Stimulated activated naive B cell treated with anti-CD40 and anti-IgM and Interleukin-4, amounts not matched to agents 10 μg/mL and 1 μg/mL and 100 μg/mL, for 72 hours (primary cell): Measurements from ENCODE around the gene GALNS.
"Not testable (repeated sequence)": the region's sequence is repeated elsewhere in the genome, so short reads cannot be mapped to it uniquely, and the experiment has no call there.

Experiments
- ATAC-seq, 2 donors: fragments of 150-1000 bp; cut with Tn5 transposase; replicated peaks; 2 replicates each; pipeline ENCODE4 v1.10.0; 2021; ENCODE audit warnings: moderate library complexity in 1 of 2
- DNase-seq: peaks from one replicate; pipeline ENCODE4 v3.0.0; 2021
- H3K27ac Mint-ChIP-seq: one replicate; pipeline ENCODE4 v1.8.0; 2022; ENCODE audit warnings: mild to moderate bottlenecking, mixed read lengths
- H3K27me3 Mint-ChIP-seq, 2 donors: one replicate each; pipeline ENCODE4 v1.8.0; 2022; ENCODE audit warnings: mixed read lengths in 2 of 2
- H3K36me3 Mint-ChIP-seq, 2 donors: one replicate each; pipeline ENCODE4 v1.8.0; 2022; ENCODE audit warnings: mixed read lengths in 2 of 2, mild to moderate bottlenecking in 1 of 2
- H3K4me1 Mint-ChIP-seq, 2 donors: one replicate each; pipeline ENCODE4 v1.8.0; 2022; ENCODE audit warnings: mixed read lengths in 2 of 2, mild to moderate bottlenecking in 1 of 2
- H3K4me3 Mint-ChIP-seq, 2 donors: one replicate each; pipeline ENCODE4 v1.8.0; 2022; ENCODE audit warnings: mild to moderate bottlenecking in 2 of 2, mixed read lengths in 2 of 2, moderate library complexity in 1 of 2
- H3K9me3 Mint-ChIP-seq, 2 donors: one replicate each; pipeline ENCODE4 v1.8.0; 2022; ENCODE audit warnings: mixed read lengths in 2 of 2, mild to moderate bottlenecking in 1 of 2

The GALNS gene

GRCh38 chr16:88775825-88776224 is 80.9 kb downstream of the GALNS start:
- H3K27ac Mint-ChIP-seq: no peak overlapping the region
- peaks cover 39 to 48% of the 10 kb centered on the region in 2 donors for H3K4me1 Mint-ChIP-seq
- H3K27me3 Mint-ChIP-seq: no peaks in the 10 kb centered on the region
- no peaks in the 10 kb centered on the region for H3K9me3 Mint-ChIP-seq
- H3K4me3 Mint-ChIP-seq: no peak overlapping the region
- peaks cover 10 to 20% of the 10 kb centered on the region in 2 donors for H3K36me3 Mint-ChIP-seq
- no peak for DNase-seq
- no peak for ATAC-seq

GRCh38 chr16:88774544-88775393 is 82.0 kb downstream of the GALNS start:
- ATAC-seq (no peak), DNase-seq (no peak)
- Mint-ChIP-seq H3K27me3 (no peaks in the 10 kb centered on the region), H3K27ac (peak overlapping the region; percentile 56), H3K36me3 (peaks cover 10 to 20% of the 10 kb centered on the region in 2 donors), H3K4me3 (no peak overlapping the region), H3K4me1 (peaks cover 41 to 48% of the 10 kb centered on the region in 2 donors), H3K9me3 (no peaks in the 10 kb centered on the region)

GRCh38 chr16:88773812-88774291 is 82.9 kb downstream of the GALNS start:
- H3K9me3 Mint-ChIP-seq: no peaks in the 10 kb centered on the region
- H3K27ac Mint-ChIP-seq: peak overlapping the region; percentile 73
- no peak for ATAC-seq
- peaks cover 13 to 24% of the 10 kb centered on the region in 2 donors for H3K36me3 Mint-ChIP-seq
- H3K4me1 Mint-ChIP-seq: peaks cover 43 to 49% of the 10 kb centered on the region in 2 donors
- no peak for DNase-seq
- no peaks in the 10 kb centered on the region for H3K27me3 Mint-ChIP-seq
- H3K4me3 Mint-ChIP-seq: no peak overlapping the region

GRCh38 chr16:88772871-88773811 is 83.6 kb downstream of the GALNS start:
- peaks cover 12 to 24% of the 10 kb centered on the region in 2 donors for H3K36me3 Mint-ChIP-seq
- H3K27me3 Mint-ChIP-seq: no peaks in the 10 kb centered on the region
- ATAC-seq (no peak), DNase-seq (no peak)
- H3K4me1 Mint-ChIP-seq: peaks cover 39 to 42% of the 10 kb centered on the region in 2 donors
- H3K4me3 Mint-ChIP-seq: peak overlapping the region in 1 of 2 donors; percentile 39
- H3K9me3 Mint-ChIP-seq: no peaks in the 10 kb centered on the region
- peak overlapping the region; percentile 25 for H3K27ac Mint-ChIP-seq

GRCh38 chr16:88771781-88772180 is 85.0 kb downstream of the GALNS start:
- not testable (repeated sequence) for H3K4me3 Mint-ChIP-seq, H3K27me3 Mint-ChIP-seq, DNase-seq, H3K9me3 Mint-ChIP-seq, ATAC-seq
- Mint-ChIP-seq H3K4me1 (peaks cover 41 to 48% of the 10 kb centered on the region in 2 donors), H3K27ac (peak overlapping the region; percentile 25), H3K36me3 (peaks cover 7 to 20% of the 10 kb centered on the region in 2 donors)

- Mint-ChIP-seq H3K27me3 (no peaks in the 10 kb centered on the region), H3K4me1 (peaks cover 41 to 51% of the 10 kb centered on the region in 2 donors), H3K4me3 (peak overlapping the region; percentile 31 to 69), H3K27ac (peak overlapping the region; percentile 75), H3K9me3 (no peaks in the 10 kb centered on the region), H3K36me3 (peaks cover 6 to 16% of the 10 kb centered on the region in 2 donors)
- DNase-seq (no peak), ATAC-seq (no peak)
Measured at GRCh38 chr16:88771294-88771772, 85.4 kb downstream of the GALNS start.

GRCh38 chr16:88770461-88771293 is 86.1 kb downstream of the GALNS start:
- Mint-ChIP-seq H3K36me3 (peaks cover 6 to 13% of the 10 kb centered on the region in 2 donors), H3K4me3 (peak overlapping the region; percentile 69 to 75)

GRCh38 chr16:88769617-88770460 is 86.9 kb downstream of the GALNS start:
- Mint-ChIP-seq H3K27ac (peak overlapping the region; percentile 90), H3K4me3 (peak overlapping the region; percentile 47 to 75), H3K27me3 (no peaks in the 10 kb centered on the region), H3K4me1 (peaks cover 46 to 51% of the 10 kb centered on the region in 2 donors), H3K36me3 (peaks cover 4 to 12% of the 10 kb centered on the region in 2 donors), H3K9me3 (no peaks in the 10 kb centered on the region)
- ATAC-seq: peak; percentile 76 to 79
- peak; percentile 61 for DNase-seq

More at GRCh38 chr16:88770461-88771293, 86.1 kb downstream of the GALNS start:
- DNase-seq (peak; percentile 38), ATAC-seq (peak; percentile 70 to 74)
- Mint-ChIP-seq H3K27ac (peak overlapping the region; percentile 75), H3K4me1 (peaks cover 46 to 51% of the 10 kb centered on the region in 2 donors), H3K27me3 (no peaks in the 10 kb centered on the region), H3K9me3 (no peaks in the 10 kb centered on the region)

GRCh38 chr16:88768071-88768783 is 88.5 kb downstream of the GALNS start:
- DNase-seq (no peak), ATAC-seq (no peak)
- Mint-ChIP-seq H3K9me3 (no peaks in the 10 kb centered on the region), H3K27me3 (no peaks in the 10 kb centered on the region), H3K36me3 (peaks cover 5 to 16% of the 10 kb centered on the region in 2 donors), H3K4me1 (peaks cover 44 to 51% of the 10 kb centered on the region in 2 donors), H3K4me3 (peak overlapping the region in 1 of 2 donors; percentile 65), H3K27ac (peak overlapping the region; percentile 79)

- Mint-ChIP-seq H3K9me3 (no peaks in the 10 kb centered on the region), H3K27ac (peak overlapping the region; percentile 82), H3K4me1 (peaks cover 40 to 47% of the 10 kb centered on the region in 2 donors)
Measured at GRCh38 chr16:88767546-88768070, 89.1 kb downstream of the GALNS start.

GRCh38 chr16:88766975-88767374 is 89.8 kb downstream of the GALNS start:
- H3K27ac Mint-ChIP-seq: peak overlapping the region; percentile 26
- peaks cover 39 to 47% of the 10 kb centered on the region in 2 donors for H3K4me1 Mint-ChIP-seq
- DNase-seq (no peak), ATAC-seq (no peak)
- H3K9me3 Mint-ChIP-seq: no peaks in the 10 kb centered on the region
- H3K4me3 Mint-ChIP-seq: peak overlapping the region; percentile 41 to 65
- H3K27me3 Mint-ChIP-seq: no peaks in the 10 kb centered on the region
- H3K36me3 Mint-ChIP-seq: peaks cover 5 to 17% of the 10 kb centered on the region in 2 donors

More at GRCh38 chr16:88767546-88768070, 89.1 kb downstream of the GALNS start:
- no peak for ATAC-seq
- Mint-ChIP-seq H3K36me3 (peaks cover 5 to 17% of the 10 kb centered on the region in 2 donors), H3K27me3 (no peaks in the 10 kb centered on the region), H3K4me3 (peak overlapping the region; percentile 65 to 69)
- DNase-seq: no peak

GRCh38 chr16:88764913-88765349 is 91.8 kb downstream of the GALNS start:
- peaks cover 5 to 17% of the 10 kb centered on the region in 2 donors for H3K36me3 Mint-ChIP-seq
- ATAC-seq (no peak), DNase-seq (no peak)
- no peaks in the 10 kb centered on the region for H3K9me3 Mint-ChIP-seq
- peaks cover 29 to 31% of the 10 kb centered on the region in 2 donors for H3K4me1 Mint-ChIP-seq
- H3K27ac Mint-ChIP-seq: no peak overlapping the region
- no peak overlapping the region for H3K4me3 Mint-ChIP-seq
- H3K27me3 Mint-ChIP-seq: no peaks in the 10 kb centered on the region
